BJ (cell line): ENCODE results near the gene SLIT3. TPM values are rescaled to one million over a fixed set of nuclear protein-coding genes. Genes with fewer than 3 reads are reported as not detected.

ENCODE experiments used
- CTCF ChIA-PET: fragments of 350-600 bp; formaldehyde crosslinking; extraction: SDS; loops from one replicate; lab custom pipeline; 2021; ENCODE audit warnings: antibody characterized with exemption, inconsistent platforms; lab: Yijun Ruan, JAX
- POLR2A ChIA-PET: fragments of 300-600 bp; sonication (Branson Sonifier 250); formaldehyde crosslinking; extraction: SDS; loops from one replicate; lab custom pipeline; 2021; ENCODE audit warnings: antibody characterized with exemption; lab: Charles Lee
- DNase-seq: peaks from one replicate; pipeline ENCODE4 v3.0.0-alpha.2; 2011; ENCODE audit warnings: low read depth
- H3K27me3 ChIP-seq: 2 replicates; pipeline ENCODE4 v1.6.0; 2011; ENCODE audit warnings: low read length; ENCODE audit not compliant: control insufficient read depth, insufficient read depth
- H3K36me3 ChIP-seq: 2 replicates; pipeline ENCODE4 v1.5.1; 2011; ENCODE audit warnings: low read length; ENCODE audit not compliant: control insufficient read depth, insufficient read depth
- H3K4me3 ChIP-seq: 2 replicates; pipeline ENCODE4 v1.5.1; 2011; ENCODE audit warnings: low read depth, mild to moderate bottlenecking, control low read depth, low read length
- polyA plus RNA-seq: library from polyadenylated mRNA; depleted of rRNA; stranded (reverse); fragments of >200 nt; gene quantifications from 2 replicates; pipeline ENCODE4 v1.2.3, GENCODE V29; 2011
- TF ChIP-seq, protein P1 (sequence below): IDR thresholded peaks from 2 replicates; pipeline ENCODE4 v1.5.1; 2011; ENCODE audit warnings: low read depth, mild to moderate bottlenecking, control low read depth, inconsistent platforms, low read length, moderate library complexity; ENCODE audit not compliant: insufficient read depth

SLIT3 gene
- polyA plus RNA-seq, 1 experiment, result 26.8 TPM

DNA sequence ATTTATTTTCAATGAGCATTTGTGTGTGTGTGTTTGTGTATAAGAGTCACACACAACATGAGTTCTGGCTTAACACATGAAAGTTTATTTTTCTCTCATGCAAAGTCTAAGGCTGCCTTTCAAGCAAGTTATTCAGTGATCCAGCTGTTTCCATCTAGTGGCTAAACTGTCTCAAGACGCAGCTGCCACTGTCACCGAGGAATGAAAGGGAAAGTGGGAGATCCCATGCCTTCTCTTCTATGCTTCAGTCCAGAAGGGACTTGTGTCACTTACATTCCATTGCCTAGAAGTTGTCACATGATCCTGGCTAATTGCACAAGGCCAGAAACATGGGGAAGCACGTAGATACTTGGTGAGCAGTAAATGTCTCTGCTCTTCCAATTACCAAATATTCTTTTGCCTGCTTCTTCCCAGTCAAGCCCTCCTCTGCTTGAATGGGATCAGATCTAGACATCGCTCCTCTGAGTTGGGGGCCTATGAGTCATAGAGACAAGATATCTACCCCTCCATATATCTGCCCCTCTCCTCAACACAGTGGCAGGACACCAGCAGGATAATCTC lies 30.4 kb upstream of the SLIT3 start:
- ChIA-PET CTCF (interaction anchor here (0.6 kb wide), 1 partner anchor 141 kb away, joined by 3 read pairs; no protein-coding TSS in a partner anchor), POLR2A (interaction anchor here (0.7 kb wide), 1 partner anchor 12 kb away, joined by 3 read pairs; no protein-coding TSS in a partner anchor)
- no peak for DNase-seq
- Histone ChIP-seq H3K36me3 (no peaks in the 10 kb centered on the region), H3K4me3 (no peak overlapping the region), H3K27me3 (no peaks in the 10 kb centered on the region)
- TF ChIP-seq, protein P1, sequence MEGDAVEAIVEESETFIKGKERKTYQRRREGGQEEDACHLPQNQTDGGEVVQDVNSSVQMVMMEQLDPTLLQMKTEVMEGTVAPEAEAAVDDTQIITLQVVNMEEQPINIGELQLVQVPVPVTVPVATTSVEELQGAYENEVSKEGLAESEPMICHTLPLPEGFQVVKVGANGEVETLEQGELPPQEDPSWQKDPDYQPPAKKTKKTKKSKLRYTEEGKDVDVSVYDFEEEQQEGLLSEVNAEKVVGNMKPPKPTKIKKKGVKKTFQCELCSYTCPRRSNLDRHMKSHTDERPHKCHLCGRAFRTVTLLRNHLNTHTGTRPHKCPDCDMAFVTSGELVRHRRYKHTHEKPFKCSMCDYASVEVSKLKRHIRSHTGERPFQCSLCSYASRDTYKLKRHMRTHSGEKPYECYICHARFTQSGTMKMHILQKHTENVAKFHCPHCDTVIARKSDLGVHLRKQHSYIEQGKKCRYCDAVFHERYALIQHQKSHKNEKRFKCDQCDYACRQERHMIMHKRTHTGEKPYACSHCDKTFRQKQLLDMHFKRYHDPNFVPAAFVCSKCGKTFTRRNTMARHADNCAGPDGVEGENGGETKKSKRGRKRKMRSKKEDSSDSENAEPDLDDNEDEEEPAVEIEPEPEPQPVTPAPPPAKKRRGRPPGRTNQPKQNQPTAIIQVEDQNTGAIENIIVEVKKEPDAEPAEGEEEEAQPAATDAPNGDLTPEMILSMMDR, result peak; percentile 31; the same call in 1 of the 2 replicates

DNA sequence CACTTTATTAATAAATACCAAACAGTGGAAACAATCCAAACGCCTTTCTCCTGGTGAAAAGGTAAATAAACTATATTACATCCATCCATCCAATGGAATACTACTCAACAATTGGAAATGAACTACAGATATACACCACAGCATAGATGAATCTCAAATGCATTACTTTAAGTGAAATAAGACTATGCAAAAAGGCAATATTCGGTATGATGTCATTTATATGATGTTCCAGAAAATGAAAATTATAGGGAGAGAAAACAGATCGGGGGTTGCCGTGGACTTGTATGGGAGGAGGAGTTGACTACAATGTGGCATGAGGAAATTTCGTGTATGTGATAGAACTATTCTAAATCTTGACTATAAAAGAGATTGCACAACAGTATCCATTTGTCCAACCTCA lies 27.5 kb upstream of the SLIT3 start:
- ChIA-PET CTCF (no interaction called here), POLR2A (no interaction called here)
- H3K27me3 ChIP-seq, result no peaks in the 10 kb centered on the region
- no peak overlapping the region for H3K4me3 ChIP-seq
- DNase-seq, result no peak
- TF ChIP-seq, protein P1, result no peak
- no peaks in the 10 kb centered on the region for H3K36me3 ChIP-seq

DNA sequence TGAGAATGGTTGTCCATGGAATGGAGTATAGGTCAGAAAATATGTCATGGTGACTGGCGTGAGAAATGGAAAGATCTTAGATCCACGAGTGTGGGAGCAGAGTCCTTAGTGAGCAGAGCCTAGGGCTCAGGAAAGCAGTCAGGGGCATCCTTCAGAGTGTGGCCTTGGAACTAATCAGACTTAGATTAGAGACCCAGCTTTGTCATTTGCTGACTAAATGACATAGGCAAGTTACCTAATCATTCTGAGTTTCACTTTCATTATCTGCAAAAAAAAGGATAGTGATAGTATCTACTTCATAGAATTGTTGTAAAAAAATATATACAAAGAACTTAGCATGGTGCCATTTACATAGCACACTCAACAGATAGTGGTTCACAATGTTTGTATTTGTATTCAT lies 24.3 kb upstream of the SLIT3 start:
- no peak overlapping the region for H3K4me3 ChIP-seq
- ChIA-PET POLR2A (no interaction called here), CTCF (no interaction called here)
- DNase-seq, result no peak
- H3K36me3 ChIP-seq, result no peaks in the 10 kb centered on the region
- TF ChIP-seq, protein P1, result no peak
- no peaks in the 10 kb centered on the region for H3K27me3 ChIP-seq

DNA sequence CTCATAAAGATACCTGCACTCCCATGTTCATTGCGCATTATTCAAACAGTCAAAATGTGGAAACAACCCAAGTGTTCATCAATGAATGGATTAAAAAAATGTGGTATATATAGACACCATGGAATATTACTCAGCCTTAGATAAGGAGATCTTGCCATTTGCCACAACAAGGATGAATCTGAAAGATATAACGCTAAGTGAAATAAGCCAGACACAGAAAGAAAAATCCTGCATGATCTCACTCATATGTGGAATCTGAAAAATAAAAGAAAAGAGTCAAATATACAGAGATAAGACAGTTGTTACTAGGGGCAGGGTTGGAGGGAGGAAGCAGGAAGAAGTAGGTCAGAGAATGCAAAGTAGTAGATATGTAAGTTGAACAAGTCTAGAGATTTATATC lies 17.6 kb upstream of the SLIT3 start:
- POLR2A ChIA-PET, result no interaction called here
- Histone ChIP-seq H3K36me3 (no peaks in the 10 kb centered on the region), H3K27me3 (no peaks in the 10 kb centered on the region), H3K4me3 (no peak overlapping the region)
- DNase-seq, result no peak
- CTCF ChIA-PET, result interaction anchor here (1.4 kb wide), 1 partner anchor 15 kb away, joined by 7 read pairs; no protein-coding TSS in a partner anchor
- TF ChIP-seq, protein P1, result no peak

DNA sequence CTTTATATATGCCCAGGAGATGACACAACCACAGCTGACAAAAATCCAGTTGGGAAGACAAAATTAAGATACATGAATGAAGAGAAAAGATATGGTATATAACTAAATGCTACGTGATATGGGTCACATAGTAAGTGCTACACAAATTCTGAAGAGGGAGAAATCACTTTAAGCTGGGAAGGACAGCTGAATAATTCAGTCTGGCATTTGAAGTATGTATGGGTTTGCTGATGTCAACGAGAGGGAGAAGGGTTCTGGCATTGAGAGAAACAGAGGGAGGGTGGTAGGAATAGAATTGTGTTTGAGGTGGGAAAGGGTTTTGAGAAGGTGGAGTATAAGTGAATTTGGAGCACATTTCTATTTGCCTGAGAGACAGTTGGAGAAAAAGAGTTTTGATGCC lies 6.7 kb upstream of the SLIT3 start:
- DNase-seq, result no peak

More for the DNA sequence above, 6.7 kb upstream of the SLIT3 start:
- H3K27me3 ChIP-seq, result peaks cover 3% of the 10 kb centered on the region; the same call in 1 of the 2 replicates
- POLR2A ChIA-PET, result no interaction called here
- H3K36me3 ChIP-seq, result no peaks in the 10 kb centered on the region
- CTCF ChIA-PET, result interaction anchor here (0.6 to 1.2 kb wide), 5 partner anchors 128 to 343 kb away, joined by 3 to 4 read pairs (median 3); no protein-coding TSS in a partner anchor
- H3K4me3 ChIP-seq, result no peak overlapping the region
- TF ChIP-seq, protein P1, result no peak
